Measurements from ENCODE around the gene CIART. TPM values are rescaled to one million over a fixed set of nuclear protein-coding genes. Genes with fewer than 3 reads are reported as not detected.
"Not testable (repeated sequence)": the region's sequence is repeated elsewhere in the genome, so short reads cannot be mapped to it uniquely, and the experiment has no call there.

Gene CIART, protein sequence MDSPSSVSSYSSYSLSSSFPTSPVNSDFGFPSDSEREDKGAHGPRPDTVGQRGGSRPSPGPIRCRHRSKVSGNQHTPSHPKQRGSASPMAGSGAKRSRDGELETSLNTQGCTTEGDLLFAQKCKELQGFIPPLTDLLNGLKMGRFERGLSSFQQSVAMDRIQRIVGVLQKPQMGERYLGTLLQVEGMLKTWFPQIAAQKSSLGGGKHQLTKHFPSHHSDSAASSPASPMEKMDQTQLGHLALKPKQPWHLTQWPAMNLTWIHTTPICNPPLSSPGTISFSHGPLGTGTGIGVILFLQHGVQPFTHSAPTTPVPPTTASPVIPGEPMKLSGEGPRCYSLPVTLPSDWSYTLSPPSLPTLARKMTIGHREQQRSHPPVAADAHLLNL
- total RNA-seq = 1 to 10 TPM; 3.6 to 5.1 TPM

DNA sequence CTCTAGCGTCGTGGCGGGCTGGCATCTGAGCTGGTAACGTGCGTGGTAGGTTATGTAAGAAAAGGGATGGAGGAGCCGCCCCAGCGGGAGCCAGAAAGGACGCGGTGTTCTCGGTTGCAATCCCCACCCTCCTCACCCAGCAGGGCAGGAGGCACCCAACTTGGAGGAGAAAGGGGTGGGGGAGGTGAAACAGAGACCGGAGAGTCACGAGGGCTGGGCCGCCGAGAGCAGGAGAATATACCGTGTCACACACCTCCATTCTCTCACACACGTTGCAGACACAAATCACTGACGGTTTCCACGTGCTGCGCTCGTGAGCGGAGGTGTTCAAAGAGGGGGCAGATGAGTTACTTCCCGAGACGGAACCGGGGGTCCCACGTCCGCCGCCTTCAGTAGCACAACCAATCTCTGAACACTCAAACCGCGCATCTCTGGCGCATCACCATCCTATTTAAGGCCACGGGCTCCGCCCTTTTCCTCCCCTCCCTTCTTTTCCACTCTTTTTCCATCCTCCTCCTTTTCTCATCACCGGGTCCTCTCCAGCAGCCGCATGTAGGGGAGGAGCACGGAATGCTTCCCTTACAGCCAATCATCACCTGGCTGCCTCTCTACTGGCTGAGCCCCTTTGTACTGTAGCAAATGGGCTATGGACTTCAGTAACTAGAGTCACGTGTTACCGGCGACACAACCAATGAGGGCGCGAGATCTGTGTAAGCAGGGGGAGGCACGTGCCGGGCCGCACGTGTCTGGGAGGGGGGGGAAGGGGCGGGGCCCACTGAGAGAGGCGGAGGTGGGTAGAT, at the start of gene CIART:
TSS of gene CIART (plus strand) at position 797 of the 800 bp plus-strand sequence. CDS start 714 bp downstream, outside the sequence.
- TF ChIP-seq, protein P1, sequence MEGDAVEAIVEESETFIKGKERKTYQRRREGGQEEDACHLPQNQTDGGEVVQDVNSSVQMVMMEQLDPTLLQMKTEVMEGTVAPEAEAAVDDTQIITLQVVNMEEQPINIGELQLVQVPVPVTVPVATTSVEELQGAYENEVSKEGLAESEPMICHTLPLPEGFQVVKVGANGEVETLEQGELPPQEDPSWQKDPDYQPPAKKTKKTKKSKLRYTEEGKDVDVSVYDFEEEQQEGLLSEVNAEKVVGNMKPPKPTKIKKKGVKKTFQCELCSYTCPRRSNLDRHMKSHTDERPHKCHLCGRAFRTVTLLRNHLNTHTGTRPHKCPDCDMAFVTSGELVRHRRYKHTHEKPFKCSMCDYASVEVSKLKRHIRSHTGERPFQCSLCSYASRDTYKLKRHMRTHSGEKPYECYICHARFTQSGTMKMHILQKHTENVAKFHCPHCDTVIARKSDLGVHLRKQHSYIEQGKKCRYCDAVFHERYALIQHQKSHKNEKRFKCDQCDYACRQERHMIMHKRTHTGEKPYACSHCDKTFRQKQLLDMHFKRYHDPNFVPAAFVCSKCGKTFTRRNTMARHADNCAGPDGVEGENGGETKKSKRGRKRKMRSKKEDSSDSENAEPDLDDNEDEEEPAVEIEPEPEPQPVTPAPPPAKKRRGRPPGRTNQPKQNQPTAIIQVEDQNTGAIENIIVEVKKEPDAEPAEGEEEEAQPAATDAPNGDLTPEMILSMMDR (IDR thresholded peaks at IDR 0.05) = no peak
- peak; percentile 87 for DNase-seq
- ATAC-seq = peak; percentile 90
- Mint-ChIP-seq H3K4me3 (peak within 1 kb of the TSS; percentile 80), H3K4me1 (ENCODE audit: low read depth) (peaks cover 21% of the 10 kb centered on the region), H3K36me3 (ENCODE audit: low read depth) (peaks cover 2% of the 10 kb centered on the region), H3K9me3 (peaks cover 2% of the 10 kb centered on the region), H3K27ac (peak within 1 kb of the TSS; percentile 89), H3K27me3 (no peaks in the 10 kb centered on the region)
- ChIA-PET CTCF (interaction anchor here (0.6 to 2.4 kb wide), 13 partner anchors 8 to 415 kb away, joined by 3 to 37 read pairs (median 4); partner anchors contain the start of genes C1orf54, CA14 and GOLPH3L), POLR2A (interaction anchor here (0.6 to 1.0 kb wide), 2 partner anchors 25 to 69 kb away, joined by 3 to 5 read pairs; no protein-coding TSS in a partner anchor)
- intact Hi-C loops (cut with micrococcal nuclease) = no loop called here

DNA sequence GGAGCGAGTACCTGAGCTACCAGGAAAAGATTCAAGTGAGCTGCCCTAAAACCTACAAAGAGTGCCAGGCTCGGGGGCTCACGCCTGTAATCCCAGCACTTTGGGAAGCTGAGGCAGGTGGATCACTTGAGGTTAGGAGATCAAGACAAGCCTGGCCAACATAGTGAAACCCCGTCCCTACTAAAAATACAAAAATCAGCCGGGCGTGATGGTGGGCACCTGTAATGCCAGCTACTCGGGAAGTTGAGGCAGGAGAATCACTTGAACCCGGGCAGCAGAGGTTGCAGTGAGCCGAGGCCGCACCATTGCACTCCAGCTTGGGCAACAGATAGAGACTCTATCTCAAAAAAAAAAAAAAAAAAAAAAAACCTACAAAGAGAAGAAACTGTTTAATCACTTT, 49.4 kb upstream of the CIART start:
- intact Hi-C loops (cut with micrococcal nuclease); H3K4me3 Mint-ChIP-seq; H3K9me3 Mint-ChIP-seq; DNase-seq; H3K27me3 Mint-ChIP-seq; H3K27ac Mint-ChIP-seq; ATAC-seq: not testable (repeated sequence)
- CTCF ChIA-PET = interaction anchor here (0.6 to 1.3 kb wide), 3 partner anchors 13 to 153 kb away, joined by 3 to 4 read pairs (median 3); no protein-coding TSS in a partner anchor
- Mint-ChIP-seq H3K4me1 (ENCODE audit: low read depth) (peaks cover 12% of the 10 kb centered on the region), H3K36me3 (ENCODE audit: low read depth) (peaks cover 35% of the 10 kb centered on the region)
- POLR2A ChIA-PET = interaction anchor here (0.7 to 2.5 kb wide), 8 partner anchors 8 to 223 kb away, joined by 3 to 11 read pairs (median 6); no protein-coding TSS in a partner anchor

DNA sequence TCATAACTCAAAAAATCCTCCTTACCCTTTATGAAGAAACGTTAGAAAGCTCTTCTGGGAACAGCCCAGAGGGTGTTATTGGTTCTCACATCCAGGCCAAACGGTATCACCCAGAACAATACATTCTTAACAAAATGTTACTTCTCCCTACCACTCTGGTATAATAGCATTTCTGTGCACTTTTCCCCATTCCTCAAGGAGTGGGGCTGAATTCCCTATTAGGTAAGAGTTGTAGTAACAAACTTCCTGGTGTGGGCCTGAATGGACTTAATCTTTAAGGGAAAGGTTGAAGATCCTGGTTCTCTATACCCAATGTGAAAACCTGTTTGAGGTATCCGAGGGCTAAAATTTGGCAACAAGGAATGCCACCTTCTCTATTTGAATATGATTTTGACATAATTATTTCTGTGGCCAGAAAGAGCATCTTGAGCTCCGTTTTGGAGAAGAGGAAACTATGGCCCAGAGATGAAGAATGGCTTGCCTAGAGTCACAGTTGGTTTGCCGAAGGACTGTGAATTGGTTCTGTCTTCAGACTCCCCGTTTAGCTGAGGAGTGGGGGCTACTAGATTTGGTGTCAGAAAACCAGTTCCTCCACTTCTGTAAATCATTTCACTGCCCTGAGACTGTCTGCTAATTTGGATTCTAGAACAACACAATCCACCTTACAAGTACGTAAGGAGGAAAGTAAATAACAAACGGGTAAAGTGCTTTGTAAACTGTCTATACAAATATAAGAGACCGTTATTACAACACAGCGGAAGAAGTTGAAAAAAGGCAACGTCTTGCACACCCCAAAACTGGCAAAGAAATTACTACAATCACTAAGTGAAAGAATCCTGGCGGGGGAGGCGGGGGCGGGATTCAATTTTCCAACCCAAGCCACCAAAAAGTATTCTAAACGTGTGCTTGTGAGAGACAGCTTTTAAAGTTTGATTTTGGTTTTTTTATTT, 48.7 kb upstream of the CIART start:
- Mint-ChIP-seq H3K4me1 (ENCODE audit: low read depth) (peaks cover 12% of the 10 kb centered on the region), H3K27ac (no peak overlapping the region), H3K4me3 (no peak overlapping the region), H3K9me3 (no peaks in the 10 kb centered on the region), H3K36me3 (ENCODE audit: low read depth) (peaks cover 30% of the 10 kb centered on the region), H3K27me3 (no peaks in the 10 kb centered on the region)
- intact Hi-C loops (cut with micrococcal nuclease) = no loop called here
- TF ChIP-seq, protein P1 (IDR thresholded peaks at IDR 0.05) = no peak
- ChIA-PET POLR2A (interaction anchor here (0.6 to 2.5 kb wide), 15 partner anchors 9 to 347 kb away, joined by 3 to 11 read pairs (median 4); a partner anchor contains a TSS), CTCF (interaction anchor here (0.6 to 1.3 kb wide), 3 partner anchors 14 to 153 kb away, joined by 3 to 4 read pairs (median 3); no protein-coding TSS in a partner anchor)
- DNase-seq (peak; percentile 77), ATAC-seq (no peak)

DNA sequence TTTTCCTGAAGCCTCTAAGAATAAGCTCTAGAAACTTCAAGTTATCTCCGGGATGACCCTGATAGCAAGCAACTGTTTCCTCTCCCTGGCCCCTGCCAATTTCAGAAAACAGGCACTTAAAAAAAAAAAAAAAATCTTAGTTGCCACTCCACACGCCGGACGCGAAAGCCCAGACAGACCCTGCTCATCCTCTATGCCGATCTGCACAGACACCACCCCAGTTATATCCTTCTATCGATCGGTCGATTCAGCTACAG, 48.1 kb upstream of the CIART start:
- no peak for ATAC-seq
- H3K36me3 Mint-ChIP-seq (ENCODE audit: low read depth) = peaks cover 25% of the 10 kb centered on the region

More for the DNA sequence above, 48.1 kb upstream of the CIART start:
- intact Hi-C loops (cut with micrococcal nuclease) = no loop called here
- CTCF ChIA-PET = no interaction called here
- Mint-ChIP-seq H3K4me3 (no peak overlapping the region), H3K27me3 (no peaks in the 10 kb centered on the region), H3K4me1 (ENCODE audit: low read depth) (peaks cover 12% of the 10 kb centered on the region), H3K9me3 (no peaks in the 10 kb centered on the region), H3K27ac (no peak overlapping the region)
- TF ChIP-seq, protein P1 (IDR thresholded peaks at IDR 0.05) = no peak
- no peak for DNase-seq
- POLR2A ChIA-PET = interaction anchor here (0.6 to 2.5 kb wide), 13 partner anchors 10 to 347 kb away, joined by 3 to 11 read pairs (median 4); a partner anchor contains a TSS

All from activated CD8-positive, alpha-beta T cell treated with anti-CD3 and anti-CD28 coated beads for 36 hours (primary cell).